Type B pancreatic cell (in vitro differentiated cells): ENCODE data around the gene TAS1R1. TPM values are rescaled to one million over a fixed set of nuclear protein-coding genes. Genes with fewer than 3 reads are reported as not detected.

Experiments
- DNase-seq: peaks from one replicate; pipeline ENCODE4 v3.0.0; 2021; ENCODE audit warnings: mixed read lengths; ENCODE audit not compliant: unreplicated experiment; ENCODE audit errors: extremely low spot score
- H3K27ac Mint-ChIP-seq: 2 replicates; pipeline ENCODE4 v1.8.0; 2021; ENCODE audit warnings: mild to moderate bottlenecking, mixed read lengths
- H3K27me3 Mint-ChIP-seq: 2 replicates; pipeline ENCODE4 v1.8.0; 2021; ENCODE audit warnings: mixed read lengths
- H3K36me3 Mint-ChIP-seq: 2 replicates; pipeline ENCODE4 v1.8.0; 2021; ENCODE audit warnings: mixed read lengths
- H3K4me1 Mint-ChIP-seq: one replicate; pipeline ENCODE4 v1.8.0; 2021; ENCODE audit warnings: mixed read lengths; ENCODE audit not compliant: unreplicated experiment
- H3K4me3 Mint-ChIP-seq: 2 replicates; pipeline ENCODE4 v1.8.0; 2021; ENCODE audit warnings: mild to moderate bottlenecking, mixed read lengths
- H3K9me3 Mint-ChIP-seq: 2 replicates; pipeline ENCODE4 v1.8.0; 2021; ENCODE audit warnings: mixed read lengths
- CTCF ChIP-seq: fragments of 200-600 bp; sonication (generic); conservative IDR thresholded peaks from 2 replicates; pipeline ENCODE4 v1.5.0; 2021; ENCODE audit warnings: antibody characterized with exemption, mild to moderate bottlenecking
- total RNA-seq: library from RNA; stranded (reverse); gene quantifications from 2 replicates; pipeline ENCODE4 v1.2.1, GENCODE V29; 2021; ENCODE audit warnings: low replicate concordance

Gene TAS1R1
- total RNA-seq, 1 donor from 2014 or later = not detected

- Mint-ChIP-seq H3K27ac (no peak overlapping the region), H3K4me3 (no peak overlapping the region), H3K27me3 (no peaks in the 10 kb centered on the region), H3K9me3 (no peaks in the 10 kb centered on the region), H3K36me3 (peaks cover 17% of the 10 kb centered on the region), H3K4me1 (no peaks in the 10 kb centered on the region)
- no peak for TF ChIP-seq CTCF
- DNase-seq = no peak
These were observed 20.8 kb upstream of the TAS1R1 start for GRCh38 chr1:6534248-6534822.

GRCh38 chr1:6535214-6535613 lies 19.9 kb upstream of the TAS1R1 start:
- no peak overlapping the region for H3K4me3 Mint-ChIP-seq
- TF ChIP-seq CTCF = no peak
- H3K9me3 Mint-ChIP-seq = no peaks in the 10 kb centered on the region
- peaks cover 17% of the 10 kb centered on the region for H3K36me3 Mint-ChIP-seq
- no peak for DNase-seq
- H3K4me1 Mint-ChIP-seq = no peaks in the 10 kb centered on the region
- no peaks in the 10 kb centered on the region for H3K27me3 Mint-ChIP-seq
- no peak overlapping the region for H3K27ac Mint-ChIP-seq

- H3K4me3 Mint-ChIP-seq = no peak overlapping the region
- H3K27me3 Mint-ChIP-seq = no peaks in the 10 kb centered on the region
- H3K4me1 Mint-ChIP-seq = no peaks in the 10 kb centered on the region
- peaks cover 17% of the 10 kb centered on the region for H3K36me3 Mint-ChIP-seq
- no peak for DNase-seq
- no peak overlapping the region for H3K27ac Mint-ChIP-seq
- no peak for TF ChIP-seq CTCF
- H3K9me3 Mint-ChIP-seq = no peaks in the 10 kb centered on the region
These were observed 18.8 kb upstream of the TAS1R1 start for GRCh38 chr1:6536291-6536690.

GRCh38 chr1:6538956-6539355 lies 16.2 kb upstream of the TAS1R1 start:
- DNase-seq = no peak
- Mint-ChIP-seq H3K27ac (no peak overlapping the region), H3K4me3 (no peak overlapping the region), H3K36me3 (peaks cover 5% of the 10 kb centered on the region), H3K9me3 (no peaks in the 10 kb centered on the region), H3K4me1 (no peaks in the 10 kb centered on the region), H3K27me3 (no peaks in the 10 kb centered on the region)
- TF ChIP-seq CTCF = no peak

- no peak for DNase-seq
- no peak for TF ChIP-seq CTCF
- Mint-ChIP-seq H3K36me3 (no peaks in the 10 kb centered on the region), H3K27ac (no peak overlapping the region), H3K4me3 (no peak overlapping the region), H3K9me3 (no peaks in the 10 kb centered on the region), H3K27me3 (no peaks in the 10 kb centered on the region), H3K4me1 (no peaks in the 10 kb centered on the region)
These were observed 10.3 kb upstream of the TAS1R1 start for GRCh38 chr1:6544831-6545230.
